GM19324 (cell line): Measurements from ENCODE around the gene MMAB.

Source experiments
- ATAC-seq: cut with Tn5 transposase; IDR thresholded peaks from one replicate; pipeline ENCODE4 v1.9.1; 2021; ENCODE audit warnings: mild to moderate bottlenecking, moderate library complexity; ENCODE audit not compliant: unreplicated experiment, low FRiP score

MMAB gene

DNA sequence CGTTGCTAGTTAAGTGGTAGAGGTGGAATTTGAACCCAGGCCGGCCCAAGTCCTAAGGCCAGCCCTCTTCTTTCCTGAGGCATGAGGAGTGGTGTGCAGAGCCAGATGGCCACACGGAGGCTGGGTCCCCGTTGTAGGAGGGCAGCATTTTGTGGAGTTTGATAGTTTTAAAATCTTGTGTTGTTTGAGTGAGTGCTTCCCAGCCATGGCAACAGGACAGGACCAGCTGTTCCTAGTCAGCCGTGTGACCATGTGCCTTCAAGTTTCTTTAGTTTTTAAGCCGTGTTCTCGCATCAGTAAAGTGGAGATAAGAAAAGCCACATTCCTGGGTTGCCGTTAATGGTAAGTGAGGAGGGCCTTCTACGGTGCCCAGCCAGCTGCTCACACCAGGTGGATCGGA is 51.5 kb downstream of the MMAB start:
- ATAC-seq: no peak

DNA sequence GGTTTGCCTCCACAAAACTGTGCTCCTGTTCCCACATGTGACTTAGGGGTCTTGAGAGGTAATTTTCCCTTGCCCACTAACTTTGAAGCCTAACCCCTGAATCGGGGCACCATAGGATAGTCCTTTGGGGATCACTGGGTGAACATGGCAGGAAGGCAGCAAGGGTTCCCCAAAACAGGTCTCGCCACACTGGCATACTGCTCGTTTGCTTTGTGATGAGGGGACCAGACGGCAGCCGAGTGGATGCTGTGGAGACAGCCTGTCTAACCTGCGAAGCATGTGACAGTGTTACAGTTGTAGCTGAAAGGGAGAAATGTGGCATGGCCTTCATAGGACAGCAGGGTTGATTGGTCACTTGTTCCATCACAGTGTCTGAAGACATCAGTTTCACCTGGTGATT is 53.5 kb downstream of the MMAB start:
- ATAC-seq: no peak

DNA sequence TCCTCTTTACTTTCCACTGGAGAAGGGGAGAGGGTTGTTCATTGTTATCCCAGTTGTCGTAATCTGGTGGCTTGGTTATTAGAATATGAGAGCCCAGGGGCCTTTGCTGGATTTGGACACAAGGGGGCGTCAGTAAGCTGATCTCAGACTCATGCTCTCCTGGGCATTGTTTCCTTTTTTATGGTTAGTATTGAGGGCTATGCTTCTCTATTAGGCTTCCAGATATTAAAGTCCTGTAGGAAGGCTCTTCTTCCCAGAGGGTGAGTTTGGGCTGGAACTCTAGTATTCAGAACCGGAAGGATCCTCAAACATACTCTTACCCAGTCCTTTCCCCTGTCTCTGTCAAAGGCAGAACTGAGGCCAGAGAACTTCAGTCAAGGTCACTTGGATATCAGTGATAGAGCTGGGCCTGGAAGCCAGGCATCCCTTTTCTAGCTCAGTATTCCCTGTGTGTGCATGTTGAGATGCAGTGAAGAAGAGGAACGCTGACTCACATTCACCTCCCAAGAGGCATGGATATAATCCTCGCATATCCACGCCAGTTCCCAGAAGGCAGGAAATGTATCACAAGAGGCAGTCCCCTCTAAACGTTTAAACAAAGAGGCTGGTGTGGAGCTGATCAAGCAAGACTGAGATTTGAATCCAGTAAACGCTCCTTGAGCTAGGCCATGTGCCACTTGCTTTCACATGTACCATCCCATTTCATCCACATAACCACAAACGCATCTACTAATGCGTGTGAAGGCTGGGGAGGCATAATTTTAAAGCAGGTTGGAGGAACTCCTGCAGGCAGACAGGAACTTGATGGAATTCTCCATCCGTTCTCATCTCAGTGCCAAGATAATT is 54.3 kb downstream of the MMAB start:
- no peak for ATAC-seq

DNA sequence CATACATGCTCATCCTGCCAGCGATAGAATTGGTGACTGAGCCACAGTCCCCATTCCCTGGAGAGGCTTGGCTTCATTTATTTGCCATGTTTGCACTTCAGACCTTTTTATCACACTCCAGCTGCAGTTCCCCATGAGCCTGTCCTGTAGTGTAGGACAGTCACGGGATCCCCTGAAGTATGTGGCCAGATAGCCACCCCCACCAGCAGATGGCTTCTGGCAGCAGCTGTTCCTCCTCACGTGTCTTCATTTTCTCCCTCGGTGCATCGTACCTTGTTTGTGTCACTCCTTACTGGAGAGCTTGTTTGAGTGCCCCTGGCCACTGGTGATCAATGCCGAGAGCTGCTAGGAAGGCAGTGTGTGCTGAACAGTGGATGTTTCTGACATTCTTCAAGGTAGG is 55.7 kb downstream of the MMAB start:
- no peak for ATAC-seq

DNA sequence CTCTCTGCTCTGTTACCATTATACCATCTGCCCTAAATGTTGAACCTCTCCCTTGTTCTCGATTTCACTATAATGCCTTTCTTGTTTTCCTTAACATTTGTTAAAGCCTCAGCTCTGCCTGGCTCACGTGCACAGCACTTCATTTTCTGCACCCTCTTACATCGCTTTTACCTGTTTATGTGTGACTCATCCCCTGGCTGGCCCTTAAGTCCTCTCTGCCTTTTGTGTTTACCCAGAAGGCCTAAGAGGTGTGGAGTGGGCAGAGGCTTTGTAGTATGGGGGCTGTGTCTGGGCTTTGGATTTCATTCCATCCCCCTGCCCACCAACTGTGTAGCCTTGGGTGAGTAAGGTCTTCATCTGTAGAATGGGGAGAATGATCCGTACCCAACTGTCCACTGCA is 59.3 kb downstream of the MMAB start:
- no peak for ATAC-seq

DNA sequence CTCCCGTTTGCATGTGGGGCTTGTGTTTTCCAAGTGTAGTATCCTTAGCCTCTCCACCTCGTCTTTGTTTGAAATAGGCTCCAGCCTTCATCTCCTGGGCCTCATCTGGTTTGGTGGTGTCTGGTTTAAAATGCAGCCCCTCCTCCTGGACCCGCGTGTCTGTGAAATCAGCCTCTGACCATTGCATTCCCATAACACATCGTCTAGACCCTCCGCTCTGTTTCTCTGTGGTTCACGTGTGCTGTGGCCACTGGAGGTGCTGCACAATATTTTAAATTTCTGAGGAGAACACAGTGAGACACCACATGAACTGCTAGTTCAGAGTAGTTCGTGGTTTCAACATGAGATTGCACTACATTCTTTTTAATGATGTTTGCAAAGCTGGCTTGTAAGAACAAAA is 60.3 kb downstream of the MMAB start:
- ATAC-seq: no peak

DNA sequence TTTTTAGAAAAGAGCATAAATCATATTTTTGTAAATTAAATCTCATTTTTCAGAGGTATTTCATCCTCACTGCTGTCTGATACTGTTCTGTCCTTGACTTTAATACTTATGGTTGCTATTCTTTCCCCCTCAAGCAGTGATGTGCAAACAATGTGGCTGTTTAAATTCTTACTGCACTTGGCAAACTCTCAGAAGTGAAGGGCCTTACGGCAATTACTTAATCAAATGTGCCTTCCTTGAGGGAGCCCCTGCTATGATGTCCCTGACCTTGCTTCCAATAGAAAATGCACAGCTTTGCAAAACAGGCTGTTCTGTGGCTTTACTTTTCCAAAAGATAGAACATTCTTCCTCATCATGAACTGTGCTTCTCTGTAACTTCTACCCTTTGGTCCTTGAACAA is 60.7 kb downstream of the MMAB start:
- no peak for ATAC-seq

DNA sequence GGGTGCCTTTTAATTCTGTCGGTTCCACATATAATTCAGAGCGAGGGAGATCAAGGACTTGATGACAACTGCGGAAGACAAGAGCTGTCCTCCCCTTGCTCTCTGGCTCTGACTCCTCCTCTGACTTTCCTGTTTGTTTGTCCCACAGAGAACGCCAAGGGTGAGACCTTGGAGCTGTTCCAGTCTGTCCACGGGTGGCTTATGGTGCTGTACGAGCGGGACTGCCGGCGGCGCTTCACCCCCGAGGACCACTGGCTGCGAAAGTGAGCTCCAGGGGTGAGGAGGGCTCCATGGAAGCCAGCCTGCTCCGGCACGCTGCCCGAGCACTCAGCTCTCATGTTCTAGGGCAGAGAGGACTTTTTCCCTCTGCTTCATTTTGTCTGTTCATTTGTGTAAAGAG is 63.1 kb downstream of the MMAB start:
- ATAC-seq: no peak

DNA sequence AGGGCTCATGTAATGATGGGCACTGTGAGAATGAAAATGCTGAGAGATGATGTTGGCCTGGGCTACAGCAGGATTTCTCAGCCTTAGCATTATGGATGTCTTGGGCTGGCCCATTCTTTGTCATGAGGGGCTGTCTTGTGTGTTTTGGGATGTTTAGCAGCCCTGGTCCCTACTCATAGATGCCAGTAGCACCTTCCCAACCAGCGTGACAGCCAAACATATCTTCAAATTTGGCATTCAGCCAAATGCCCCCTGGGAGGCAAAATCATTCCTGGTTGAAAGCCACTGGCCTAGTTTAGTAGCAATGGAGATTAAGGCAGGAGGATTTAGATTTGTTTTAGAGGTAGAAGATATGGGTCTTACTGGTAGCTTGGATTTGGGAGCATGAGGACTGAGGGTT is 69.2 kb downstream of the MMAB start:
- ATAC-seq: no peak
